ENCODE measurements around the gene SLC26A1. TPM values are rescaled to one million over a fixed set of nuclear protein-coding genes. Genes with fewer than 3 reads are reported as not detected.

Gene SLC26A1
- total RNA-seq, 1 donor from 2014 or later = 1.0 TPM

DNA sequence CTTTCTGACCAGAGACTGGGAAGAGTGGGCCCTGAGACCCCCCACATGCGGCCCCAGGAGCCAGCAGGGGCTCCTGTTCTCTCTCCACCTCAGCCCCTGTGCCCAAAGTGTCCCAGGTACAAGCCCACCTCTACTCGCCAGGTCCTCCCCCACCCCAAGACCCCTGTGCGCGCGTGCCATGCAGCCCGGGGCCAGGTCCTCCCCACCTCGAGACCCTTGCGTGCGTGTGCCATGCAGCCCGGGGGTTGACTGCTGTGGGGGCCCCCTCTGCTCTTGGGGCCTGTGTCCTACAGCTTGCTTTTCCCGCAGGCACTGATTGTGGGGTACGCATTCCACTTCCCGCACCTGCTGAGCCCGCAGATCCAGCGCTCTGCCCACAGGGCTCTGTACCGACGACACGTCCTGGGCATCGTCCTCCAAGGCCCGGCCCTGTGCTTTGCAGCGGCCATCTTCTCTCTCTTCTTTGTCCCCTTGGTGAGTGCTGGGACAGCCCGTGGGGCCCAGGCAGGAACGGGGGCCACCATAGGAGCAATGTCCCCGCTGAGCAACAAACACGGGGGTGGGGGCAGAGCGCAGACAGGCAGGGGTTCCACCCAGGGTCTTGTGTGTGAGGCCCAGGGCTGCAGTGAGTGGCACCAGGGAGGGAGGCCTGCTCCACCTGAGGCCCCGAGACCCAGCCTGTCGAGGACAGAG, 40.2 kb downstream of the SLC26A1 start:
- intact Hi-C loops (cut with DNase I) = no loop called here
- TF ChIP-seq, protein P1, sequence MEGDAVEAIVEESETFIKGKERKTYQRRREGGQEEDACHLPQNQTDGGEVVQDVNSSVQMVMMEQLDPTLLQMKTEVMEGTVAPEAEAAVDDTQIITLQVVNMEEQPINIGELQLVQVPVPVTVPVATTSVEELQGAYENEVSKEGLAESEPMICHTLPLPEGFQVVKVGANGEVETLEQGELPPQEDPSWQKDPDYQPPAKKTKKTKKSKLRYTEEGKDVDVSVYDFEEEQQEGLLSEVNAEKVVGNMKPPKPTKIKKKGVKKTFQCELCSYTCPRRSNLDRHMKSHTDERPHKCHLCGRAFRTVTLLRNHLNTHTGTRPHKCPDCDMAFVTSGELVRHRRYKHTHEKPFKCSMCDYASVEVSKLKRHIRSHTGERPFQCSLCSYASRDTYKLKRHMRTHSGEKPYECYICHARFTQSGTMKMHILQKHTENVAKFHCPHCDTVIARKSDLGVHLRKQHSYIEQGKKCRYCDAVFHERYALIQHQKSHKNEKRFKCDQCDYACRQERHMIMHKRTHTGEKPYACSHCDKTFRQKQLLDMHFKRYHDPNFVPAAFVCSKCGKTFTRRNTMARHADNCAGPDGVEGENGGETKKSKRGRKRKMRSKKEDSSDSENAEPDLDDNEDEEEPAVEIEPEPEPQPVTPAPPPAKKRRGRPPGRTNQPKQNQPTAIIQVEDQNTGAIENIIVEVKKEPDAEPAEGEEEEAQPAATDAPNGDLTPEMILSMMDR (IDR thresholded peaks at IDR 0.05) = no peak
- H3K27me3 ChIP-seq (ENCODE audit: low read depth) = no peaks in the 10 kb centered on the region
- ATAC-seq (no peak), DNase-seq (no peak)
- peaks cover 52% of the 10 kb centered on the region for H3K36me3 ChIP-seq
- H3K9me3 ChIP-seq = no peaks in the 10 kb centered on the region
- H3K4me1 ChIP-seq = no peaks in the 10 kb centered on the region
- H3K4me3 ChIP-seq = no peak overlapping the region
- H3K27ac ChIP-seq = no peak overlapping the region

DNA sequence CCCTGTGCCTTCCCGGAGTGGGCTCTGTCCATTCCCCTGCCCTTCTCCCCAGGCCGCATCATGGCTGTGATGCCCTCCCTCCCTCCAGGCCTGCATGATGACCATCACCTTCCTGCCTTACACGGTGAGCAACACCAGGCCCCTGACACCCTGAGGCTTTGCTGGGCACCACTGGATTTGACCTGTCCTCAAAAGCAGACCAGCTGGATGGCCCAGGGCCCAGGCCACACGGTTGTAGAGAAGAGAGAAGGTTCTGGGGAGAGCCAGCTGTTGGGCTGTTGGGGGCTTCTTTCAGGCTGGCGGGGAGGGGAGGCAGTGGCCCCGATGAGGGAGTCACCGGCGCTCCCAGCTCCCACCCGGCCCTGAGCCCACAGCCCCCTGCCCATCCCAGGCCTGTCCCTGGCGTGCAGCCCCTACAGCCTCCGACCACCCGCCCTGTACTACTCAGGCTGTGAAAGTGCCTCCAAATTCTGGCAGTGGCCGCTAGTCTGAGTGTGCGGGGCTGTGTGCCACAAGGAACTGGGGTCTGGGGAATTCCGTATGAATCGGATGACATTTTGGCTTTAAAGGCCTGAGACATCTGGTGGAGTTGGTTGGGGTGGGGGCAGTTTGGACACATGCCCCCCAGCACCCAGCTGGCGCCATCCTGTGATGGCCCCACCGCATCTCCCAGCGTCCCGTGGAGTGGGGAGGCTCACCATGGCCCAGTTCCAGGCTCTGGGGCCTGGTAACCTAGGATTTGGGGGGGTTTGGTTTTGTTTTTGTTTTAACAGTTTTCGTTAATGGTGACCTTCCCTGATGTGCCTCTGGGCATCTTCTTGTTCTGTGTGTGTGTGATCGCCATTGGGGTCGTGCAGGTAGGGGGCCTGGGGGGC, 41.4 kb downstream of the SLC26A1 start:
- DNase-seq (no peak), ATAC-seq (no peak)
- H3K4me1 ChIP-seq = no peaks in the 10 kb centered on the region
- TF ChIP-seq, protein P1 (IDR thresholded peaks at IDR 0.05) = no peak
- peaks cover 43% of the 10 kb centered on the region for H3K36me3 ChIP-seq
- H3K27me3 ChIP-seq (ENCODE audit: low read depth) = no peaks in the 10 kb centered on the region
- intact Hi-C loops (cut with DNase I) = no loop called here
- H3K27ac ChIP-seq = no peak overlapping the region
- H3K9me3 ChIP-seq = no peaks in the 10 kb centered on the region
- no peak overlapping the region for H3K4me3 ChIP-seq

DNA sequence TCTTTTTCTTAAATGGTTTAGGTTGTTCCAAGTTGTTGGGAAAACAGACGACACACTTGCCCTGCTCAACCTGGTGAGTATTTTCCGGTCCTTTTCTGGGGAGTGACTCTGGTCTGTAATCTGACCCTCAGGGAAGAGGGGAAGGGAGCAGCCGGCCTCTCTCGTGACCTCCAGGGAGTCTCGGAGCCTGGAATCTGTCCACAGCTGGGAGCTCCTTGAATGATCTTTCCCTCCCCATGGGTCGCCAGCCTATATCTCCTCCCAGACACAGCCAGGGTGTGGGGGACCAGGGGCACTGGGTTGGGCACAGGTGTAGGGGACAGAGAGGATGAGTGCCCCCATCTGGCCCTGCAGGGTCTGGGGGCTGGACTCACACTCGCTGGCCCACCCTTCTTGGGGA, 42.0 kb downstream of the SLC26A1 start:
- Histone ChIP-seq H3K4me1 (no peaks in the 10 kb centered on the region), H3K27ac (no peak overlapping the region), H3K36me3 (peaks cover 38% of the 10 kb centered on the region), H3K27me3 (ENCODE audit: low read depth) (no peaks in the 10 kb centered on the region), H3K9me3 (no peaks in the 10 kb centered on the region), H3K4me3 (no peak overlapping the region)
- TF ChIP-seq, protein P1 (IDR thresholded peaks at IDR 0.05) = no peak
- ATAC-seq (no peak), DNase-seq (no peak)
- intact Hi-C loops (cut with DNase I) = no loop called here

DNA sequence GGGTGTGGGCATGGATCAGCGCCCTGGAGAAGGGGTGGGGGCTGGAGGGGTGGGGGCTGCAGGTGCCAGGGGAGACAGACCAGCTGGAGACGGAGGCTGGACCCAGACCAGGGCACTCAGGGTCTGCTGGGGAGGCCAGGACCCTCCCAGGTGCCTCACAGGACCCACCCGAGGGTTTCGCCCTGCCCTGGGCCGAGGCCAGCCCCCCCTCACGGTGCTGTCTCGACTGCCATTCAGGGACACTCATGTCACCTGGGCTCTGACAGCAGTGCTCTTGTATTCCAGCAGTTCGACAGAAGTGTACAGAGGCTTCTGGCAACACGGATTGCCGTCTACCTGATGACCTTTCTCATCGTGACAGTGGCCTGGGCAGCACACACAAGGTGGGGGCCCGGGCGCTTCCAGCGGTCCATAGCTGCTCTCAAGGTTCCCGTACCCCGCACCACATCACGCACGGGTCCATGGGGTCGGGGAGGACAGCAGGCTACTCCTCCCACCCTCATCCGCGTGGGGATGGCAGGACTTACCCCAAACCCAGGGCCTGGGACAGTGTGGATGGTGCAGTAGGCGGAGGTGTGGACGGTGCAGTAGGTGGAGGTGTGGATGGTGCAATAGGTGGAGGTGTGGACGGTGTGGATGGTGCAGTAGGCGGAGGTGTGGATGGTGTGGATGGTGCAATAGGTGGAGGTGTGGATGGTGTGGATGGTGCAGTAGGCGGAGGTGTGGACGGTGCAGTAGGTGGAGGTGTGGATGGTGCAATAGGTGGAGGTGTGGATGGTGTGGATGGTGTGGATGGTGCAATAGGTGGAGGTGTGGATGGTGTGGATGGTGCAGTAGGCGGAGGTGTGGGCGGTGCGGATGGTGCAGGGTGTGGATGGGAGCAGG, 42.8 kb downstream of the SLC26A1 start:
- Histone ChIP-seq H3K36me3 (peaks cover 30% of the 10 kb centered on the region), H3K4me3 (no peak overlapping the region), H3K27ac (no peak overlapping the region), H3K27me3 (ENCODE audit: low read depth) (no peaks in the 10 kb centered on the region), H3K9me3 (no peaks in the 10 kb centered on the region), H3K4me1 (no peaks in the 10 kb centered on the region)
- DNase-seq = no peak
- intact Hi-C loops (cut with DNase I) = no loop called here
- ATAC-seq = no peak
- TF ChIP-seq, protein P1 (IDR thresholded peaks at IDR 0.05) = no peak

DNA sequence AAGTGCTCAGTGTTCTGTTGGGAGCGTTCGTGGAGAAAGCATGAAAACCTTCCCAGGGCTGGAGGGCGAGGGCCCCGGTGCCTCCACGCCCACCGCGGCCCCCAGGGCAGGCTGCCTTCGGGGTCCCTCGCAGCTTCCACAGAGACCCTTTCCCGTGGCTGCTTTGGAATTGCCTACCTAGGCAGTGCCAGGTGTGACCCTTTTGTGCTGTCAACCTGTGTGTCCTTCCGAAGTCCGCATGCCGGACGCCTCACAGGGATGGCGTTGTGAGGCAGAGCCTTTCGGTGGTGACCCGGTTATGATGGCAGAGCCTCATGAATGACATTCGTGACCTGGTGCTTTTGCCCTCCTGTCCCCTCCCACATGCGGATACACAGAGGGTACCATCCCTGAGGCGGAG, 43.5 kb downstream of the SLC26A1 start:
- TF ChIP-seq, protein P1 (IDR thresholded peaks at IDR 0.05) = no peak
- Histone ChIP-seq H3K36me3 (peaks cover 23% of the 10 kb centered on the region), H3K27me3 (ENCODE audit: low read depth) (no peaks in the 10 kb centered on the region), H3K4me1 (no peaks in the 10 kb centered on the region), H3K9me3 (no peaks in the 10 kb centered on the region), H3K27ac (no peak overlapping the region), H3K4me3 (no peak overlapping the region)
- intact Hi-C loops (cut with DNase I) = no loop called here
- ATAC-seq (no peak), DNase-seq (no peak)

All from lower lobe of right lung (tissue), 2 donors.